Vagina (tissue), 2 donors: Measurements from ENCODE around the gene SPEG. TPM values are rescaled to one million over a fixed set of nuclear protein-coding genes. Genes with fewer than 3 reads are reported as not detected.

Experiments
- DNase-seq, 2 donors: peaks; one replicate each; pipeline ENCODE4 v3.0.0-alpha.2; 2017; ENCODE audit errors: extremely low spot score in 2 of 2
- H3K27ac ChIP-seq: fragments of 200-600 bp; sonication (generic); one replicate; pipeline ENCODE4 v1.5.1; 2019
- H3K27me3 ChIP-seq: fragments of 200-600 bp; sonication (generic); one replicate; pipeline ENCODE4 v1.5.1; 2019
- H3K36me3 ChIP-seq, 2 donors: fragments of 200-600 bp; sonication (generic); one replicate each; pipeline ENCODE4 v1.5.1; 2017 to 2019
- H3K4me1 ChIP-seq: fragments of 200-600 bp; sonication (generic); one replicate; pipeline ENCODE4 v1.5.1; 2019
- H3K4me3 ChIP-seq, 2 donors: fragments of 200-600 bp; sonication (generic); 1 replicate in 1 of 2; 2 replicates in 1 of 2; pipeline ENCODE4 v1.5.1; 2016 to 2019
- H3K9me3 ChIP-seq: fragments of 200-600 bp; sonication (generic); one replicate; pipeline ENCODE4 v1.5.1; 2019
- CTCF ChIP-seq, 3 experiments: fragments of 450-650 bp in 2 of 3; fragments of 200-600 bp in 1 of 3; sonication (generic) in 1 of 3; IDR thresholded peaks; one replicate each; pipeline ENCODE4 v1.5.1; 2017 to 2019; ENCODE audit warnings: antibody characterized with exemption in 3 of 3, mild to moderate bottlenecking in 2 of 3, moderate library complexity in 2 of 3
- POLR2A ChIP-seq, 2 donors: fragments of 450-650 bp; IDR thresholded peaks; one replicate each; pipeline ENCODE4 v1.6.1; 2017; ENCODE audit warnings: antibody characterized with exemption in 2 of 2, mild to moderate bottlenecking in 2 of 2, moderate library complexity in 2 of 2
- POLR2AphosphoS5 ChIP-seq, 2 donors: sonication (generic); formaldehyde crosslinking; IDR thresholded peaks; one replicate each; pipeline ENCODE4 v1.9.0; 2017; ENCODE audit warnings: antibody characterized with exemption in 2 of 2, mild to moderate bottlenecking in 2 of 2, low read depth in 1 of 2; ENCODE audit not compliant: insufficient read depth in 1 of 2
- intact Hi-C: fragments of 100-400 bp; cut with DNase I; formaldehyde crosslinking; loops from one replicate; pipeline ENCODE4 v1.15.1; 2023
- total RNA-seq: library from RNA; depleted of rRNA; stranded (reverse); fragments of >200 nt; gene quantifications from one replicate; pipeline ENCODE4 v1.2.3, GENCODE V29; 2016

SPEG gene
- total RNA-seq, 1 donor from 2014 or later, result 28.2 TPM

DNA sequence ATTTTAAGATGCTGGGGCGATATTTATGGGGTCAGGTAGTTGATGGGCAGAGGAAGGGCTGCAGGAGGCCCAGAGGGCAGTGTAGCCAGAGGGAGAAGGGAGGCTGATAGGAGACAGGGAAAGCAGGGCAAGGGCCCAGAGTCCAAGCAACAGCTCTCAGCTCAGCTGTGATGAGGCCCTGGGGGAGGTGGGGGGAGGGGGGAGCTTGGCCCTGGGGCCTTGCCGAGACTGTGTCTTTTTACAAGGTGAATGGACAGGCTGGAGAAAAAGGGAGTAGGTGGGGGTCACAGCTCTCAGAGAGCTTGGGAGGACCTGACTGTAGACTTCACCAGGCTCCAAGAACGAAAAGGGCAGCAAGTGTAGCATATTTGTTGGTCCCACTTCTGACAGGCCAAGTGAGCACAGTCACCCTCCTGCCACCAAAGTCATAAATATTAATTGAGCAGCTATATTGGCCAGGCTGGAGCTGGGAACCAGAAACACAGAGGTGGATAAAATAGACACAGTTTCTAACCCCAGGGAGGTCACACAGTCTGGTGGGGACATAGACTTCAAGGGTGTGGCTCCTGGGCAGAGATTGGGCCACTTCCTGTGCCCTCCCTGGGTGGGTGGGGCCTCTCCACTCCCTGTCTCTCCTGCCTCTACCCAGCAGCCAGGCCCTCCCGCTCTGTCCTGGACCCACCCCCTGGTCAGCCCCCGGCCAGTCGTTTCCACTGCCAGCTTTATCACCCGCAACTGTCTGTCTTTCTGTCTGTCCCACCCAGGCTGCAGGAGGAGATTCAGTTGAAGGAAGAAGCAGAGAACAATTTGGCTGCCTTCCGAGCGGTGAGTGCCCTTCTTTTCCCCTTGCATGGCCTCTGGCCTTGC lies 15.1 kb upstream of the SPEG start:
- H3K9me3 ChIP-seq, result no peaks in the 10 kb centered on the region
- TF ChIP-seq CTCF (IDR thresholded peaks at IDR 0.05), result no peak
- TF ChIP-seq POLR2A (IDR thresholded peaks at IDR 0.05), result no peak
- H3K4me1 ChIP-seq, result peaks cover 22% of the 10 kb centered on the region
- intact Hi-C loops, result no loop called here
- DNase-seq, result no peak
- H3K36me3 ChIP-seq, result no peaks in the 10 kb centered on the region
- no peaks in the 10 kb centered on the region for H3K27me3 ChIP-seq
- peak overlapping the region; percentile 46 to 53 for H3K4me3 ChIP-seq
- peak overlapping the region; percentile 66 for H3K27ac ChIP-seq

- H3K4me1 ChIP-seq, result peaks cover 22% of the 10 kb centered on the region
- DNase-seq, result no peak
- H3K4me3 ChIP-seq, result peak overlapping the region; percentile 46 to 53
- no peaks in the 10 kb centered on the region for H3K27me3 ChIP-seq
- no peaks in the 10 kb centered on the region for H3K9me3 ChIP-seq
- no peaks in the 10 kb centered on the region for H3K36me3 ChIP-seq
- intact Hi-C loops, result no loop called here
- H3K27ac ChIP-seq, result no peak overlapping the region
- TF ChIP-seq POLR2A (IDR thresholded peaks at IDR 0.05) (no peak), POLR2AphosphoS5 (IDR thresholded peaks at IDR 0.05; ENCODE audit: insufficient read depth in 1 of 2, low read depth in 1 of 2) (no peak), CTCF (IDR thresholded peaks at IDR 0.05) (no peak)
These were observed 14.0 kb upstream of the SPEG start for GRCh38 chr2:219420687-219421086.

DNA sequence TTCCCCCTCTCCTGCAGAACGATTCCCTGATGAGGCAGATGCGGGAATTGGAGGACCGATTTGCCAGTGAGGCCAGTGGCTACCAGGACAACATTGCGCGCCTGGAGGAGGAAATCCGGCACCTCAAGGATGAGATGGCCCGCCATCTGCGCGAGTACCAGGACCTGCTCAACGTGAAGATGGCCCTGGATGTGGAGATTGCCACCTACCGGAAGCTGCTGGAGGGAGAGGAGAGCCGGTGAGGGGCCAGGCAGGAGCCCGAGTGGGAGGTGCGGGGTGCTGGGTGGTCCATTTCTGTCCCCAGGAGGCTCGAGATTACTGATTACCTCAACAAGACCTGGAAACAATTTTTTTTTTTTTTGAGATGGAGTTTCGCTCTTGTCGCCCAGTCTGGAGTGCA lies 13.3 kb upstream of the SPEG start:
- Histone ChIP-seq H3K27ac (no peak overlapping the region), H3K9me3 (no peaks in the 10 kb centered on the region), H3K4me1 (peaks cover 22% of the 10 kb centered on the region), H3K27me3 (no peaks in the 10 kb centered on the region), H3K36me3 (no peaks in the 10 kb centered on the region), H3K4me3 (peak overlapping the region; percentile 46 to 53)
- TF ChIP-seq POLR2A (IDR thresholded peaks at IDR 0.05) (no peak), POLR2AphosphoS5 (IDR thresholded peaks at IDR 0.05; ENCODE audit: insufficient read depth in 1 of 2, low read depth in 1 of 2) (peak in 1 of 2 donors; percentile 32)
- intact Hi-C loops, result no loop called here
- DNase-seq, result no peak

GRCh38 chr2:219422952-219423534 lies 11.6 kb upstream of the SPEG start:
- TF ChIP-seq POLR2AphosphoS5 (IDR thresholded peaks at IDR 0.05; ENCODE audit: insufficient read depth in 1 of 2, low read depth in 1 of 2) (no peak), CTCF (IDR thresholded peaks at IDR 0.05) (no peak), POLR2A (IDR thresholded peaks at IDR 0.05) (no peak)
- no peak for DNase-seq
- peak overlapping the region; percentile 12 to 31 for H3K4me3 ChIP-seq
- H3K27ac ChIP-seq, result no peak overlapping the region
- H3K9me3 ChIP-seq, result no peaks in the 10 kb centered on the region
- no peaks in the 10 kb centered on the region for H3K36me3 ChIP-seq
- H3K4me1 ChIP-seq, result peaks cover 11% of the 10 kb centered on the region
- intact Hi-C loops, result no loop called here
- H3K27me3 ChIP-seq, result no peaks in the 10 kb centered on the region

DNA sequence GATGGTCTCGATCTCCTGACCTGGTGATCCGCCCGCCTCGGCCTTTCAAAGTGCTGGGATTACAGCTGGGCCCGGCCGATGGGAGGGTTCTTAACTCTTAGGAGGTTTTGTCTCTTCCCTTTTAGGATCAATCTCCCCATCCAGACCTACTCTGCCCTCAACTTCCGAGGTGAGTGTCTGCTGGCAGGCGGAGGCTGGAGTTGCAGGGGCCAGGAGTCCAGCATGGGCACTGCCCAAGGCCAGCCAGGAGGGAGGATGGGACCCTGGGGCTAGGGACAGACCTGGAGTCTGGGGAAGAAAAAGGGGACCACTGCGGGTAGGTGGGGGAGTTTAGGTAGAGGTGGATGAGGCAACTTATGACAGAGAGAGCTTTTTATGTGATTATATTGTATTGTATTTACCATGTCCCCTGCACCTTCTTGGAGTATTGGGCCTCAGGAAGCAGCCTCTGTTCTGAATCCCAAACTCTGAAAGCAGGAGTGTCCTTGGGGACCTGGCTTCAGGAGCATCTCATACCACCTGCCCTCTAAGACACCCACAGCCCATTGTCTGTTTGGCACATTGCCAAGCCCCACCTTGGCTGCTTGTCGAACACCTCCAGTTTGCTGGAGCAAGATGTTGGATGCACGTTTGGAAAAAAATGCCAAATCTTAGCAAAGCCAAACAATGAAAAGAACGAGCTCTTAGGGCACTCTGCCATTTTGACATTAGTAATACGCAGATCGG lies 10.8 kb upstream of the SPEG start:
- Histone ChIP-seq H3K9me3 (no peaks in the 10 kb centered on the region), H3K27me3 (no peaks in the 10 kb centered on the region), H3K4me3 (peak overlapping the region; percentile 12 to 31), H3K36me3 (no peaks in the 10 kb centered on the region), H3K4me1 (peaks cover 4% of the 10 kb centered on the region), H3K27ac (no peak overlapping the region)
- intact Hi-C loops, result no loop called here
- DNase-seq, result no peak
- TF ChIP-seq CTCF (IDR thresholded peaks at IDR 0.05) (no peak), POLR2AphosphoS5 (IDR thresholded peaks at IDR 0.05; ENCODE audit: insufficient read depth in 1 of 2, low read depth in 1 of 2) (no peak), POLR2A (IDR thresholded peaks at IDR 0.05) (no peak)
